NCI-H510A (cell line): ENCODE measurements around the gene CPHXL.

Experiments used
- DNase-seq: peaks from one replicate; lab custom pipeline; 2025; lab: John Stamatoyannopoulos, UW

The CPHXL gene

DNA sequence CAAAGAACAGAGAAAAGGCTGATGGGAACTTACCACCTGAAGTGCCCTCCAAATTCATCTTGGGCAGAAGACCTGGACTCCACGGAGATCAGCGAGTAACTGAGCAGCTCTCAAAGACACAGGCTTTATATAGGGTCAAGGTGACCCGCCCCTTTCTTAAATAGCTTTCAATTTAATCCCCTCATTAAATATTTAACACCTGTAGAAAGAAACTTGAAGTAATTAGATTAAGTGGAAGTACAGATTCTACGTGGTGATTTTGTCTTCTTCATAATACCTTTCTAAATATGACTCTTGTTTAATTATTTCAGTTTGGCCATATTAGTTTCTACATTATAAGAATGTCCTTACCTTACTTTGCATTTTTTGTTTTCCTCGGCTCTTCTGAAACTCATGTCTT lies 24.9 kb downstream of the CPHXL start, which contains the start of gene DUXB:
DUXB (minus strand) TSS at position 101 of the 400 bp plus-strand sequence; CDS start at position 58, 43 bp downstream.
- no peak for DNase-seq

DNA sequence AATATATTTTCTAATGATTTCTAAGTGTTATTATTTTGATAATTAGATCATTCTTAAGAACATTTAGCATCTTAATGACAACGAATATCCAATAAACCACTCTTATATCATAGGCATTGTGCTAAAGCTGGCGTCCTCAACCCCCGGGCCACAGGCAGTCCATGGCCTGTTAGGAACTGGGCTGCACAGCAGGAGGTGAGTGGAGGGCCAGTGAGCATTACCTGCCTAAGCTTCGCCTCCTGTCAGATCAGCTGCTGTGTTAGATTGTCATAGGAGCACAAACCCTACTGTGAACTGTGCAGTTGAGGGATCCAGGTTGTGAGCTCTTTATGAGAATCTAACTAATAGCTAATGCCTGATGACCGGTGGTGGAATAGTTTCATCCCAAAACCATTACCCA lies 28.7 kb downstream of the CPHXL start:
- no peak for DNase-seq

DNA sequence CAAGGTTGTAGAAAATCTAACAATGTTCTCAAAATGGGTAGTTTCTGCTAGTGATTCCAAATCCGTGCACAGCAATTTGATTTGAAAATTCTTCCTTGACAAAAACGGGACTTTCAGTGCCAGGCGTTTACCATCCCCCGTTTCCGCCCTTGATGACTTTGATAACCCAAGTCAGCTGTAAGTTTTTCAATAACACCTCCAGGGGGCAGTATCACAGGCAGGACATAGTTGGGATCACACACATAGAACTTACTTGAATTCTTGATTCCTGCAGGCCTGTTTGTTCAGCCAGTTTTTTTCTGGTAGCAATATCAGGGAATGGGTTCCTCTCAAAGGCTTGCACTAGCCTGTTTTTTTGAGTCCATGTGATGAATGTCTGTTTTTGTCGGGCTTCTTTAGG lies 30.6 kb downstream of the CPHXL start:
- DNase-seq, result no peak

DNA sequence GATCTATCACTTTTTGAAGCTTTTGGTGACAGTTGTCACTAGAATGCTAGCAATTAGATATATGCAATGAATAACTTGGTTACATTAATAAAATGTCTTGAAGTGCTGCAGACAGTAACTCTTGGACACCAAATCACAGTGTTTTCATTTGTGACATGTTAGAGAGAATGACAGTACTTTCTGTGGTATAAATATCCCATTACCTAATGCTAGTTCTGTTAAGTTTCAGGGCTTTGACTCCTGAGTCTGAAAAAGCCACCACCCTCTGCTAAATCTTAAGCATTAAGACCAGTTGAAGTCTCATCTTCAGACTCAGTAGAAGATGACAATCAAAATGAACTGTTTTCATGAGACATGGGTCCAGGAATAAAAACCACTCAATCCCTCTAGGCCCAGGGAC lies 38.9 kb downstream of the CPHXL start:
- no peak for DNase-seq

DNA sequence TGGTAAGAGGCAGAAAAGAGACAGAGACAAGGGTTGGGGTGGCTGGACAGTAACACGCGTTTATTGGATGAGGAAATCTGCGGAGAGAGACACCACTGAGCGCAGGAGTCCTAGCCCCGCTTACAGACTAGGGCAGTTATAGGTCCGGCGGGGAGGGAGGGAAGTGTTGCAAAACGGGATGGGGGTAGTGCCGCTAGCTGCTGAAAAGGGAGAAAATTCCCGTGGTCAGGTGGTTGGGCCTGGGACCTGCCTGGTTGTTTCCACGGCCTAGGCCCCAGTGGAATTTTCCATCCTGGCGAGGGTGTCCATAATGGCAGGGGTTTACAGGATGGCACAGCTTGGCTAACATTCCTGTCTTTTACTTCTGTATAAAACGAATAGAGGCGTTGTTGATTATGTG lies 44.0 kb downstream of the CPHXL start:
- DNase-seq, result no peak

DNA sequence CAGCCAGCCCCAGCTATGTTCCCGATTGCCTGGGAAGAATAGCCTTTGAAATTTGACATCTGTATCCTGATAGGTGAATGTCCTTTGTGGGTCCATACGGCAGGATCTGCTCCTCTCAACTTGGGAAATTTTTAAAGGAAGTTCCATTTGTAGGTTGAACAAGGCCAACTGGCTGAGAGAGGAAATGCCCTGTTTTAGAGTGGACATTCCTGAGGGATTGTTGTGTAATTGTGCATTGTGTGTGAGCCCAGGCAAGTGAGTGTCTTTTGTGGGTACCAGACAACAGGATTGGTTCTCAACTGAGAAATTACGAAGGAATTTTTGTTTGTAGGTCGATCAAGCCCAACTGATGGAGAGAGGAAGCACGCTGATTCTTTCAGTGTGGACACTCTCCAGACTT lies 46.9 kb downstream of the CPHXL start:
- no peak for DNase-seq

DNA sequence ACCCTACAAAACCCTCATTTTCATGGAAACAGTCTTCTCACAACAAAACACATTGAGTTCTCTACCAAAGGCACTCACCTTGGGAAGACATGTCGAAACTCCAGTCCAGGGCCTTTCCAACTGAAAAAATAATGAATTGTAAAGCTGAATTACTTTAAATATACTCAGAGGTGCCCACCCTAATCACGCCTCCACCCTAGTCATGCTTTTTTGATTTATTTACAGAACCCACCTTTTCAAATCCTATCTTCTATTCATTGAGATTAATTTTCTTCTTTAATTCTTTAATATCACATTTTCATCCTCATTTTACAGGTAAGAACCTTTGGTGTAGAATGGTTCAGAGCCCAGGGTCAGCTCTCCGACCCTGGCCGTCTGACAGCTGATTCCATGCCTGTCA lies 49.4 kb downstream of the CPHXL start, which contains the start of gene CPHXL2:
CPHXL2 (minus strand) TSS at position 101 of the 400 bp plus-strand sequence; CDS start at position 91, 10 bp downstream.
- DNase-seq, result no peak

DNA sequence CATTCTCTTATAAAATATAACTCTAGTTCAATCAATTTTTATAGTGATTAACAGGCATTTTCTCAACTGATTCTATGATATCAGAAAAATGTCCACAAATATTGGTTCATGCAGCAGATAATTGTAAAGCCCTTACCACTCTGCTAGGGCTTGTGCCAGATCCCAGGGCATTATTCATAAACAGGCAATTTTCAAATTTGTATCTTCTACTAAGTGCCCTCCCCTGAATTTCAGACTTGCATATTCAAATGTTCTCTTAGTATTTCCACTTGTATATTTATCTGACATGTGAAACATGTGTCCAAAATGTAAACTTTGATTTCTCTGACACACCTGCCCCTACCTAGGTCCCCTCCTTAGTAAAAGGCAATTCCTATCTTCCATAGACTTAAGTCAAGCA lies 58.8 kb downstream of the CPHXL start:
- no peak for DNase-seq
